HEK293T (cell line): ENCODE measurements around the gene MAD1L1.

Source experiments
- BHLHE40 ChIP-seq: fragments of 450-650 bp; IDR thresholded peaks from 2 replicates; pipeline ENCODE4 v1.6.1; 2016; ENCODE audit warnings: mild to moderate bottlenecking, moderate library complexity, borderline replicate concordance
- L3MBTL2 ChIP-seq: fragments of 450-650 bp; conservative IDR thresholded peaks from 2 replicates; pipeline ENCODE4 v1.6.1; 2016; ENCODE audit warnings: mild to moderate bottlenecking
- PKNOX1 ChIP-seq: fragments of 450-650 bp; IDR thresholded peaks from 2 replicates; pipeline ENCODE4 v1.6.1; 2016
- SP1 ChIP-seq: fragments of 450-650 bp; IDR thresholded peaks from 2 replicates; pipeline ENCODE4 v1.6.1; 2017
- SUZ12 ChIP-seq: fragments of 450-650 bp; IDR thresholded peaks from 2 replicates; pipeline ENCODE4 v1.6.1; 2016; ENCODE audit warnings: mild to moderate bottlenecking

- no peak for TF ChIP-seq BHLHE40
- TF ChIP-seq PKNOX1 = no peak
- TF ChIP-seq SP1 = no peak
- no peak for TF ChIP-seq SUZ12
- no peak for TF ChIP-seq L3MBTL2
These were observed 74.2 kb downstream of the MAD1L1 start for GRCh38 chr7:2158331-2159175.
